Peyer's patch (tissue), 4 donors: ENCODE results near the gene STYXL1.

Source experiments
- CTCF ChIP-seq, 6 experiments: fragments of 450-650 bp in 4 of 6; fragments of 200-600 bp in 2 of 6; sonication (generic) in 1 of 6; IDR thresholded peaks; one replicate each; pipeline ENCODE4 v1.5.1; 2017 to 2019; ENCODE audit warnings: antibody characterized with exemption in 6 of 6, mild to moderate bottlenecking in 3 of 6, moderate library complexity in 1 of 6
- POLR2A ChIP-seq, 2 donors: fragments of 450-650 bp; IDR thresholded peaks; one replicate each; pipeline ENCODE4 v1.5.1; 2017; ENCODE audit warnings: antibody characterized with exemption in 2 of 2, mild to moderate bottlenecking in 2 of 2, moderate library complexity in 2 of 2

GRCh38 chr7:75969704-75970498, 77.9 kb downstream of the STYXL1 start:
- TF ChIP-seq POLR2A (IDR thresholded peaks at IDR 0.05) (no peak), CTCF (IDR thresholded peaks at IDR 0.05) (no peak)
